HG02610 (cell line): ENCODE results near the gene COL23A1.

ENCODE experiments used
- ATAC-seq: cut with Tn5 transposase; IDR thresholded peaks from one replicate; pipeline ENCODE4 v1.9.1; 2021; ENCODE audit warnings: mild to moderate bottlenecking, moderate library complexity; ENCODE audit not compliant: unreplicated experiment

COL23A1 gene

GRCh38 chr5:178590141-178590923, at the start of gene COL23A1:
COL23A1 (minus strand) TSS chr5:178590393.
- no peak for ATAC-seq

DNA sequence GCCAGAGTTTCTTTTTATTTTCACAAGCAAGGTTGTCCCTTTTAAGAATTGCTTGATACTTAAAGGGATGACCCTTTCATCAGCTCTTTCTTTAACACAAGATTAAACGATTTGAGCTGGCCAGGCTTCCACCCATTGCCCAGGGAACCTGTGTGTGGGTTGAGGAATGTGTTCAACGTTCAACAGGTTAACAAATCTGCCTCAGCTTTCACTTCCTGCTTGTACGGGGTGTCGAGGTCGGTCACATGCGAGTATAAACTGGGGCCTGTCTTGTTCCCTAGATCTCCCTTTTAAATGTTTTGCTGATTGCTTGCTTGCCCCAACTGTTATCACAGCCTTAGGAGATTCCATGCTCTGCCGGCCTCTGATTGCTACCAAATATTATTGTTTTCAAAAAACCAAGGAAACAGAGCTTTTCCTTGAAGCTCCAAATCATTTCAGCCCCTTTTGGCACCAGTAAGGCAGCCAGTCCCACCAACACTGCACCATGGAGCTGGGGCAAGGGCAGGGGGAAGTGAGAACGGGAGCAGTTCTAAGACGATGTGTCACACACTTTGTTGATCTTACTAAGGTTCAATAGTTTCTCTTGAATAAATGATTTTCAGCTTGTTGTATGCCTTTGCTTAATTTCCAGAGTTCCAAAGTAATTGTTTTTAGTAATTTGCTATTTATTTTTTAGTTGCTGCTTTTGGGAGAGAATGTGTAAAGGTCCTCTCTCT, 47.3 kb upstream of the COL23A1 start:
- no peak for ATAC-seq

DNA sequence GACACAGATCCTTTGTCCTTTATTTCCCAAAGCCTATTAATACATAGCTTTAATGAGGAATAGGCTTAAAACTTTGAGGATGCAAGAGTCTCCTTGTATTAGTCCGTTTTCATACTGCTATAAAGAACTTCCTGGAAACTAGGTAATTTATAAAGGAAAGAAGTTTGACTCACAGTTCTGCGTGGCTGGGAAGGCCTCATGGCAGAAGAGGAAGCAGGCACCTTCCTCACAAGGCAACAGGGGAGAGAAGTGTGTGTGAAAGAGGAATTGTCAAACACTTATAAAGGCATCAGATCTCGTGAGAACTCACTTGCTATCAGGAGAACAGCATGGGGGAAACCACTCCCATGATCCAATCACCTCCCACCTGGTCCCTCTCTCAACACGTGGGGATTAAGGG, 42.1 kb upstream of the COL23A1 start:
- ATAC-seq: no peak

DNA sequence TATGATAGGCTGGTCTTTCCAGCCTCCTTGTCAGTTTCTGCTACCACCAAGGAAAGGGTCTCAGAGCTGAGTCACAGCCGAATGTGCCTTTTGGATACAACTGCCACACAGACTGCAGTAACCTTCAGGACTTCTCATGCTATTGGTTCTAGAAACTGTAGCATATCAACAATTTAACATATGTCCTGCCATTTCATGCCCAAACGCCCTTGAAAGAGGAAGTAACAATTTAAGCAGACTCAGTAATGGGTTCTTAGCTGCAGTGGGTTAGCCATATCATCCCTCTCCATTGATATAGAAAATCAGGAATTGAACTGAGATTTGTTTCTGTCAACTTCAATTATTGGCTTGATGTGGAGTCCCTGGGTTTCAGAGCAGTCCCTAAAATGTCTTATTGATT, 40.8 kb upstream of the COL23A1 start:
- no peak for ATAC-seq

DNA sequence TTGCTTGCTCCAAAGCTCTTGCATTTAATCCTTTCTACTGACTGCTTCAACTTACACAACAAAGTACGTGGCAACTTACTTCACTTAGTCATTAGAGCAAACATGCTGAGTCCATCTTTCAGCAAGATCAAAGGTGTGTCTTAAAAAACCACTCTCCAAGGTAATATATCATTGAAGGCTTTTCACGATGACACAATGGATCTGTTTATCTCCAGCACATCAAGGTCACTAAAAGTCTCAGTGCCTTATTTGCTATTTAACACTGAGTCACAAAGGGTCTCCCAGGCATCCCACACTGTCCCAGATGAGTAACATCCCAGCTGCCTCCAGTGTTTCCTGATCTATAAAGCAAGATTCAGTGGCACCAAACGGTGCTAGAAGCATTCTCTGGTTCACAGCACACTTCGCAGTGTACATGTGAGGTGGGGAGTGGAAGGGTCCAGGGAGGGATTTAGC, 40.3 kb upstream of the COL23A1 start:
- no peak for ATAC-seq

GRCh38 chr5:178627259-178627598, 37.0 kb upstream of the COL23A1 start:
- no peak for ATAC-seq

DNA sequence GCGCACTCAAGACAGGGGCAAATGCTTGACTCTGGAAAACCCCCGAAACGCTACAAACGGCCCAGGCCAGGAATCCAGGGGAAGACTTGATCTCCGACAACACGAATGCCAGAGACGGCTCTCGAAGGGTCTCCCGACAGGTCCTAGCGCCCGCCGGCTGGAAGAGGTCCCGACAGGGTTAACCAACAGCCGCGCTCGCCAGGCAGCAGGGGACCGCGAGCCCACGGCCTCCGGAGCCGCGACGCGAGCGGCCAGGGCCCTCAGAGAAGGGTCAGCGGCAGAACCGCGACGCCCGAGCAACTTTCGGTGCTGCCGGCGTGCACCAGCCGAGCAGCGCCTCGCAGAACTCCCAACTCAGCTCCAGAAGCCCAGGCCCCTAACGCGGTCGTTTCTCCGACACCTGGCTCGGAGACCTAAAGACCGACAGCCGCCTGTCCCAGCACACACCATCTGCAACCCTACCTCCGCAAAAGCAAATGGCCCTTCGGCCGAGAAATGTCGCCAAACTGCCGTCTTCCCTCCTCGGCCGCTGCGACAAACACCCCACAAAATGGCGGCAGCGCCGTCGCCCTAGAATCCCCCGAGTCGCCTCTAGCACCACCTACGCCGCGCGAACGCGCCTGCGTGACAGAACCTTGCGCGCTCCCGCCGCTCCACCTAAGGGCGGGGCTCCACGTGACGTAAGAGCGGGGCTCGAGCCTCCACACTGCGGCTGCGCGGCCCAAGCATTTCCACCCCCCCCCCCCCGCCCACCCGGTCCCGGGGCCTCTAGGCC, 36.5 kb upstream of the COL23A1 start, which contains the start of gene CLK4:
Gene CLK4, minus strand, starts transcription at position 567 of the 775 bp plus-strand sequence. CDS start 3,634 bp downstream, outside the sequence.
- peak; percentile 81 for ATAC-seq

DNA sequence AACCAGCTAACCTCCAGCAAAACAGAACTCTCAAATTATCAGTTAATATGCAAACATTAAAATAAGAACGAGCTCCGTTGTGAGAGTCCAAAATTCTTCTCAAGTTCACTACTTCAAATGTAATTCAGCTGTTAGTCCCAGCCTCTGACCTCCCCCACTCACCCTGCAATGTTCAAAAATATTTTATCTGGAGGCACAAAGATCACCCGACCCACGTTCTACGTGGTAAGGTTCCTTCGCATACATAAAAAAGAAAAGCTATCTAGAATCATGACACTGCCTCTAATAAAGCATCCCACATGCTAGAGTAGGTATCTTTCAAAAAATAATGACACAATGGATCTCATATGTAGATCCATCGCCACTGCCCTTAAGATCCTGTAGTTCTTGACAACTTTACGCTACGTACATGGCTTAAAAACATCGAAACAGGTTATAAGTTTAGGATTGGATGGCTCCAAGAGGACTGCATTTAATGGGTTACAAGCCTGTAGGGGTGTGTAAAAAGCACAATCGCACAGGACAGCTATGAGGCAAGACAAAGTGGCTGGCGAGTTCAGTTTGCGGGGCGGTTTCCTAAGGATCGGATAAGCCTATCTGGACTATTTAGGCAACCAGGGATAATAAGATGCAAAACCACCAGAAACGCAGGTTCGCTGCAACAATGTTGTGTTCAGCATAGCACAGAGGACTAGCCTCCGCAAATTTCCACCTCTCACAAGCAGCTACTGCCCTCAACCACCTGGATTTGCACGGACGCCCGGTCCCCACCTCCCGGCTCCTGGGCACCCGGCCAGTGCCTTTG, 35.7 kb upstream of the COL23A1 start:
- peak; percentile 6 for ATAC-seq

- no peak for ATAC-seq
Measured at GRCh38 chr5:178624631-178625546, 34.7 kb upstream of the COL23A1 start.

- ATAC-seq: no peak
Measured at GRCh38 chr5:178622679-178623247, 32.6 kb upstream of the COL23A1 start.

GRCh38 chr5:178619390-178619789, 29.2 kb upstream of the COL23A1 start:
- no peak for ATAC-seq

DNA sequence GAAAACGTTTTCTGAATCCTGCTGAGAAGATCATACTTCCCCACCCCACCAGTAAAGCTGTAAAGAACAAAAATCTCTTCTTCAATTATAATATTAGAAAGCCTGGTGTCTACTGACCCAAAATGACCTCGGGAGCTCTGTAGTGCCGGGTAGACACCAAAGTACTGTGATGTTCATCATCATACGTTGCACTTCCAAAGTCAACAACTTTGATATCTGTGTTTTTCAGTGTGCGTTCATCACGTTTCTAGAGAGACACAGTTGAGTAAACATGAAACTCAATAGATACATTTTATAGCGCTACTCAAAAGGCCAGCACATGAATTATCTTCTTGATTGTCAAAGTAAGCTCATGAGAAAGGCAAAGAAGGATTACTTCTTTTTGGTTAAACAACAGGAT, 22.1 kb upstream of the COL23A1 start:
- no peak for ATAC-seq

GRCh38 chr5:178606269-178606668, 16.1 kb upstream of the COL23A1 start:
- ATAC-seq: no peak

- ATAC-seq: no peak
Measured at GRCh38 chr5:178605788-178606187, 15.6 kb upstream of the COL23A1 start.

DNA sequence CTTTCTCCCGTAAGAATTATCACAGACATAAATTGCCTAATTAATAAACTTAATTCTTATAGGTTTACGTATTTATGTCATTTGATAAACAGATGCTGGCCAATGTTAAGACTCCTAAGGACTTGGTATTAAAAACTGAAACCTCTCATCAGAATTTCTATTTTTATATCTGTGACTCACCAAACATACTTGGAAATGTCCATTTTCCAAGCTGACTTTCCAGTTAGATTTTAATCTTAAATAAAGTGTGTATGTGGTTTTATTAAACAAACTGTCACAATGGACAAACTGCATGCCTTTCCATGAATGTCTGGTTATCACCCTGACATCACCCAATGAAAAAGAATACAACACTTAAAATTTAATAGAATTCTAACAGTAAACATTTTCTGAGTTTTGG, 12.6 kb upstream of the COL23A1 start:
- ATAC-seq: no peak

GRCh38 chr5:178595750-178596149, 5.6 kb upstream of the COL23A1 start:
- no peak for ATAC-seq

DNA sequence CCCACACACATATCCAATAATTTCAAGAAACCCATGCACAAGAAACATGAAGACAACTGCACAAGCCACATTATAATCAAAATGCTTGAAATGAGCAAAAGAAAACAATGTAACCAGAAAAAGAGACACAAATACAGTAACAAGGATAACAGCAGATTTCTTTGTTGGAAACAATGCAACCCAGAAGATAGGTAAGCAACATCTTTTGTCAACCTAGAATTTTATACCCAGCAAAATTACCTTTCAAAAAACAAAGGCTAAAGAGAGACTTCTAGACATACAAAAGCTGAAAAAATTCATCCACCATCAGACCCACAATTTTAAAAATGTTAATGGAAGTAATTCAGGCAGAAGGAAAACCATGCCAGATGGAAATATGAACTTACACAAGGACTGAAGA, 5.0 kb upstream of the COL23A1 start:
- ATAC-seq: no peak

DNA sequence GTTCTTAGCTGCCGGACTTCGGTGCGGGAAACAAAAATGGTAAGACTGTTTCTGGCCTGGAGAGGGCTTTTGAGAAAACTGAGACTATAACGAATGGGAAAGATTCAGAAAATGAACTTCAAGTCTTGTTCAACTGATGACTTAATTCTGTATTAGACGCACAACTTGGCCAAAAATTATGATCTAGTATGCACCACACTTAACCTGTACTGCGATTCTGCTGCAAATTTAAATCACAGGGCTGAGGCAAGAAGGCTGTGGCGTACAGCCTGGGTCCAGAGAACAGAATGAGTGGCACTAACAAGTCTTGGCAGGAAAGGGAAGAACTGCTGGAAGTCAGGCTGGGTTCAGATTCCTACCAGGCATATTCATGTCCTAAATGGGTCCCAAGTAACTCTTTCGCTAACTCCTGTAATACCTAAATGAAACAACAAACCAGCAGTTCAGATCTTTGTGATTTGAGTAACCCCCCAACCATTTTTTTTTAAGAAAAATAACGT, 781 bp upstream of the COL23A1 start:
- no peak for ATAC-seq
